ENCODE results near the gene KIF4A. TPM values are rescaled to one million over a fixed set of nuclear protein-coding genes. Genes with fewer than 3 reads are reported as not detected.

Gene KIF4A
- total RNA-seq, 4 donors from 2014 or later = 0.59 TPM; not detected in 3

DNA sequence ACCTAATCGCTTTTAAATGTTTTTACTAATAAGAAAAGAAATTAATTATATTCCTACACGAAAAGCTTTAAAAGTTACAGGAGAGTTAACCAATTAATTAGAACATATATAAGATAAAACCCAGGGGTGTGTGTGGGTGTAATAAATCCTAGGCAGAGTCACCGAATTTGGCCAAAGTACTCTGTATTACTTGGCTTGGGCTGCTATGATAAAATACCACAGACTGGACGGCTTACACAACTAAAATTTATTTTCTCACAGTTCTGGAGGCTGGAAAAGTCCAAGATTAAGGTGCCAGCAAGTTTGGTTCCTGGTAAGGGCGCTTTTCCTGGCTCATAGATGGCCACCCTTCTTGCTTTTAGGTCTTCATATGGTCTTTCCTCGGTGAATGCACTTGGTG lies 45.0 kb upstream of the KIF4A start:
- Histone ChIP-seq H3K27ac (no peak overlapping the region), H3K4me3 (no peak overlapping the region), H3K36me3 (no peaks in the 10 kb centered on the region), H3K9me3 (no peaks in the 10 kb centered on the region), H3K4me1 (no peaks in the 10 kb centered on the region), H3K27me3 (no peaks in the 10 kb centered on the region)
- TF ChIP-seq POLR2A (IDR thresholded peaks at IDR 0.05) = no peak
- TF ChIP-seq CTCF (IDR thresholded peaks at IDR 0.05) = no peak
- no peak for TF ChIP-seq EP300 (IDR thresholded peaks at IDR 0.05)
- no peak for DNase-seq (ENCODE audit: low spot score in 2 of 2)
- 69 to 75% methylated on average over 6 of the region's 6 CpGs for WGBS, 2 donors

DNA sequence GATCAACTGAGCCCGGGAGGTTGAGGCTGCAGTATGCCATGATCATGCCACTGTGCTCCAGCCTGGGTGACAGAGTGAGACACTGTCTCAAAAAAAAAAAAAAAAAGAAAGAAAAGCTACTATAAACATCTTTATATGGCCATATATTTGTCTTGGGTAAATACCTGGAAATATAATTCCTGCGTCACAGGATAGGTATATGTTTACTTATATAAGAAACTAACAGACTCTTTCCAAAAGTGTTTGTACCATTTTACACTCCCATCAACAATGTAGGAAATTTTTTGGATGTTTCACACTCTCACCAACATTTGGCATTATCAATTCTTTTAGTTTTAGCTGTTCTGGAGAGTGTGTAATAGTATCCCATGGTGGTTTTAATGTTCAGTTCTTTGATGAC lies 42.7 kb upstream of the KIF4A start:
- TF ChIP-seq EP300 (IDR thresholded peaks at IDR 0.05) (no peak), CTCF (IDR thresholded peaks at IDR 0.05) (no peak), POLR2A (IDR thresholded peaks at IDR 0.05) (no peak)
- DNase-seq (ENCODE audit: low spot score in 2 of 2) = no peak
- H3K27me3 ChIP-seq = no peaks in the 10 kb centered on the region
- no peak overlapping the region for H3K4me3 ChIP-seq
- no peaks in the 10 kb centered on the region for H3K4me1 ChIP-seq
- WGBS, 2 donors = 95 to 98% methylated on average over 2 of the region's 2 CpGs
- H3K36me3 ChIP-seq = no peaks in the 10 kb centered on the region
- H3K9me3 ChIP-seq = no peaks in the 10 kb centered on the region
- H3K27ac ChIP-seq = no peak overlapping the region

DNA sequence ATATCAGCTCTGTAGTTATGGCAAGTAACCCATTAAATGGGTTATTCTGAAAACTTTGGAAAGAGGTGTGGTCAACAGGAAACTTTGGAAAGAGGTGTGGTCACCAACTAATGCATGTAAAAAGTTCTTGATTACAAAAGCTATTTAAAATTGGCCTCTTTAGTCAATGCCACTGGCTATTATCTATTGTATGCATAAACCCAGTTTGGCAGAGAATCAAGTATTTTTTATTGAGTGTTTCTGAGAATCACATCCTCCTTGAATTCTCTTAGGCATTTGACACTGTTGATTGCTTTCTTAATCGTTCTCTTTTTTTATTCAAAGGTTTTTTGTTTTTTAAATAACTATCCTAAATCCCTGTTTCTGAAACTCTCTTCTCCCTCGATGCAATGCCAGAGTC lies 37.4 kb upstream of the KIF4A start:
- DNase-seq (ENCODE audit: low spot score in 2 of 2) = no peak
- Histone ChIP-seq H3K4me1 (no peaks in the 10 kb centered on the region), H3K27ac (no peak overlapping the region), H3K36me3 (no peaks in the 10 kb centered on the region), H3K9me3 (no peaks in the 10 kb centered on the region), H3K27me3 (no peaks in the 10 kb centered on the region), H3K4me3 (no peak overlapping the region)
- TF ChIP-seq EP300 (IDR thresholded peaks at IDR 0.05) (no peak), POLR2A (IDR thresholded peaks at IDR 0.05) (no peak), CTCF (IDR thresholded peaks at IDR 0.05) (no peak)
- WGBS, 2 donors = 27 to 57% methylated on average over 2 of the region's 2 CpGs

DNA sequence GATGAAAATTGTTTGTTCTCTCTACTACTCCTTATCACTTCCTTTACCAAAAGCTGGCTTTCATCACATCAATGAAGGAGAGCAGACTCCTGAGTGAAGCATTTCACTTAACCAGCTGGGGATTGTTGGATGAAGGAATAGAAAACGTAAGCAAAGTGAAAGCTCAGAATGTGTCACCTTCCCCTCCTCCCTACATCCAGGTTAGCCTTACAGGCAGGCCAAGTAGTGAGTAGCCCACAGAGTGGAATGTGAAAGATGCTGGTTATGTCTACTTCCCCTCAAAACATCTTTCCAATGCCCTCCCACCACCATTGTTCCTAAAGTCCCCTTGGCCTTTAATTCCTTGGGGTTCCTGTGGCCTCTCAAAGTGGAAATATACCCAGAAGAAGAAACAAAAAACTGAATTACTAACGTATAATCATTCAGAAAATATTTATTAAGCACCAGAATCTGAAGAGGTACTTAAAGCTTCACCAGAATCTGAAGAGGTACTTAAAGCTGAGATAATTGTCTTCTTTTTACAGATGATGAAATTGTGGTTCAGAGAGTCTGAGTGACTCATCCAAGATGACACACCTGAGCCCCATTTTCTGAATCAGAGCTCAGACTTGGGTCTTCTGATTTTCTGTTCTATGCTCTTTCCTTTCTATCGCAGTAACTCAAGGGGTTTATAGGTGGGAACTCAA lies 36.4 kb upstream of the KIF4A start:
- Histone ChIP-seq H3K9me3 (no peaks in the 10 kb centered on the region), H3K36me3 (no peaks in the 10 kb centered on the region), H3K4me1 (no peaks in the 10 kb centered on the region), H3K27ac (no peak overlapping the region), H3K27me3 (no peaks in the 10 kb centered on the region), H3K4me3 (no peak overlapping the region)
- TF ChIP-seq CTCF (IDR thresholded peaks at IDR 0.05) (no peak), POLR2A (IDR thresholded peaks at IDR 0.05) (no peak), EP300 (IDR thresholded peaks at IDR 0.05) (no peak)
- 84 to 91% methylated on average over 3 of the region's 3 CpGs for WGBS, 2 donors
- DNase-seq (ENCODE audit: low spot score in 2 of 2) = no peak

DNA sequence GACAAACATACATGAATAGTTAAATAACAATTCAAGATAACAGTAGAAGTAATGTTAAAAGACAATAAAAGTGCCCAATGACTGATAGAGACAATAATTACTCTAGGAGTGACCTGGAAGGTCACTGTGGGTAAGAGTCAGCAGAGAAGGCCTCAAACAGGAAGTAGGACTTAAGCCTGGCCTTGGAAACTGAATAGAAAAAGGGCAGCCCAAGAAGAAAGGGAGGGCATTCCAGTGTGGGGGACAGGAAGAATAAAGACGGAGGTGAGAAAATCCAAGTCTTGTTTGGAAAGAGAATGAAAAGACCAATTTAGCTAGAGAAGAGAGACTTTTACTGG lies 35.9 kb upstream of the KIF4A start:
- WGBS, 2 donors = 50 to 83% methylated on average over 1 of the region's 1 CpG

More for the DNA sequence above, 35.9 kb upstream of the KIF4A start:
- DNase-seq (ENCODE audit: low spot score in 2 of 2) = no peak
- H3K36me3 ChIP-seq = no peaks in the 10 kb centered on the region
- no peaks in the 10 kb centered on the region for H3K27me3 ChIP-seq
- H3K27ac ChIP-seq = no peak overlapping the region
- H3K4me1 ChIP-seq = no peaks in the 10 kb centered on the region
- no peaks in the 10 kb centered on the region for H3K9me3 ChIP-seq
- TF ChIP-seq CTCF (IDR thresholded peaks at IDR 0.05) = no peak
- no peak for TF ChIP-seq POLR2A (IDR thresholded peaks at IDR 0.05)
- TF ChIP-seq EP300 (IDR thresholded peaks at IDR 0.05) = no peak
- H3K4me3 ChIP-seq = no peak overlapping the region

Measured in tibial nerve (tissue), 4 donors.